IMR-90 (cell line): Measurements from ENCODE around the gene ARHGAP28. TPM values are rescaled to one million over a fixed set of nuclear protein-coding genes. Genes with fewer than 3 reads are reported as not detected.

ENCODE experiments used
- ATAC-seq: fragments of 200-7000 bp; cut with Tn5 transposase; 2 replicates; pipeline ENCODE4 v1.9.1; 2020; ENCODE audit warnings: low read depth, mild to moderate bottlenecking, moderate library complexity
- BruUV-seq: library from RNA; stranded (reverse); fragments of 400-500 nt; replicated peaks from 2 replicates; lab custom pipeline; 2021; lab: Mats Ljungman, UMichigan
- CTCF ChIA-PET: fragments of 300-600 bp; formaldehyde crosslinking; extraction: SDS; loops from one replicate; lab custom pipeline; 2021; ENCODE audit warnings: antibody characterized with exemption; lab: Yijun Ruan, JAX
- POLR2A ChIA-PET: fragments of 300-600 bp; sonication (Branson Sonifier 250); formaldehyde crosslinking; loops from one replicate; lab custom pipeline; 2022; ENCODE audit warnings: antibody characterized with exemption; ENCODE audit not compliant: unreplicated experiment; lab: Charles Lee
- DNase-seq: peaks from one replicate; pipeline ENCODE4 v3.0.0; 2013
- H2AFZ ChIP-seq: replicated peaks from 2 replicates; pipeline ENCODE3; 2013; ENCODE audit warnings: low read length, mild to moderate bottlenecking; ENCODE audit not compliant: poor library complexity
- H2AK5ac ChIP-seq: 2 replicates; pipeline ENCODE4 v1.6.1; 2013; ENCODE audit warnings: low read depth, low read length, inconsistent platforms
- H2AK9ac ChIP-seq: replicated peaks from 2 replicates; pipeline ENCODE3; 2013; ENCODE audit warnings: mild to moderate bottlenecking, low read depth, low read length, moderate library complexity; ENCODE audit not compliant: poor library complexity
- H2BK120ac ChIP-seq: 2 replicates; pipeline ENCODE4 v1.6.1; 2013; ENCODE audit warnings: low read depth, low read length, inconsistent platforms
- H2BK15ac ChIP-seq: 3 replicates; pipeline ENCODE4 v1.6.1; 2013; ENCODE audit warnings: low read depth, low read length, inconsistent platforms
- H2BK20ac ChIP-seq: 2 replicates; pipeline ENCODE4 v1.6.1; 2013; ENCODE audit warnings: low read depth, mild to moderate bottlenecking, inconsistent platforms, low read length, moderate library complexity
- H2BK5ac ChIP-seq: 2 replicates; pipeline ENCODE4 v1.6.1; 2013; ENCODE audit warnings: mild to moderate bottlenecking, low read depth, low read length, inconsistent platforms; ENCODE audit not compliant: poor library complexity, severe bottlenecking
- H3K14ac ChIP-seq: replicated peaks from 2 replicates; pipeline ENCODE4 v1.6.1; 2013; ENCODE audit warnings: low read depth, low read length, inconsistent platforms
- H3K18ac ChIP-seq: 2 replicates; pipeline ENCODE4 v1.6.1; 2013; ENCODE audit warnings: low read depth, low read length, control low read depth
- H3K23ac ChIP-seq: 2 replicates; pipeline ENCODE4 v1.6.1; 2013; ENCODE audit warnings: low read depth, low read length, inconsistent platforms
- H3K27ac ChIP-seq: 2 replicates; pipeline ENCODE4 v1.5.1; 2013; ENCODE audit warnings: mild to moderate bottlenecking, control low read depth, low read length; ENCODE audit not compliant: insufficient read depth
- H3K27me3 ChIP-seq: 2 replicates; pipeline ENCODE4 v1.6.1; 2013; ENCODE audit warnings: low read length; ENCODE audit not compliant: control insufficient read depth, insufficient read depth
- H3K36me3 ChIP-seq: 2 replicates; pipeline ENCODE4 v1.6.1; 2013; ENCODE audit warnings: low read length, mixed read lengths; ENCODE audit not compliant: control insufficient read depth, insufficient read depth
- H3K4ac ChIP-seq: 2 replicates; pipeline ENCODE4 v1.6.1; 2013; ENCODE audit warnings: low read depth, low read length, inconsistent platforms
- H3K4me1 ChIP-seq: 2 replicates; pipeline ENCODE4 v1.6.1; 2013; ENCODE audit warnings: low read length, mixed read lengths; ENCODE audit not compliant: control insufficient read depth, insufficient read depth
- H3K4me2 ChIP-seq: 2 replicates; pipeline ENCODE4 v1.6.1; 2013; ENCODE audit warnings: low read depth, mild to moderate bottlenecking, control low read depth, low read length, moderate library complexity
- H3K4me3 ChIP-seq: 2 replicates; pipeline ENCODE4 v1.5.1; 2013; ENCODE audit warnings: low read depth, mild to moderate bottlenecking, control low read depth, low read length, moderate library complexity; ENCODE audit not compliant: insufficient read depth
- H3K56ac ChIP-seq: 2 replicates; pipeline ENCODE4 v1.6.1; 2013; ENCODE audit warnings: low read length, inconsistent platforms; ENCODE audit not compliant: insufficient read depth; ENCODE audit errors: extremely low read depth
- H3K79me1 ChIP-seq, 2 experiments: 2 replicates each; pipeline ENCODE4 v1.6.1; 2013; ENCODE audit warnings: low read length in 2 of 2, inconsistent platforms in 1 of 2, low read depth in 1 of 2
- H3K9ac ChIP-seq: 2 replicates; pipeline ENCODE4 v1.6.1; 2013; ENCODE audit warnings: low read depth, low read length, control low read depth
- H3K9me1 ChIP-seq: 2 replicates; pipeline ENCODE4 v1.6.1; 2013; ENCODE audit warnings: low read length, inconsistent platforms; ENCODE audit not compliant: insufficient read depth
- H3K9me3 ChIP-seq: 2 replicates; pipeline ENCODE4 v1.6.1; 2013; ENCODE audit warnings: low read length; ENCODE audit not compliant: control insufficient read depth, insufficient read depth
- H4K20me1 ChIP-seq: 2 replicates; pipeline ENCODE4 v1.6.1; 2013; ENCODE audit warnings: low read length, inconsistent platforms; ENCODE audit not compliant: insufficient read depth
- H4K5ac ChIP-seq: 2 replicates; pipeline ENCODE4 v1.6.1; 2013; ENCODE audit warnings: mild to moderate bottlenecking, low read depth, low read length, control low read depth
- H4K8ac ChIP-seq, 2 experiments: 2 replicates each; pipeline ENCODE4 v1.6.1; 2013; ENCODE audit warnings: low read depth in 2 of 2, low read length in 2 of 2, control low read depth in 1 of 2, inconsistent platforms in 1 of 2
- H4K91ac ChIP-seq: 2 replicates; pipeline ENCODE4 v1.6.1; 2013; ENCODE audit warnings: low read depth, low read length, inconsistent platforms; ENCODE audit not compliant: insufficient read depth
- BHLHE40 ChIP-seq: fragments of 150-350 bp; IDR thresholded peaks from 2 replicates; pipeline ENCODE4 v1.6.1; 2016; ENCODE audit warnings: mild to moderate bottlenecking, low read depth, low read length
- CEBPB ChIP-seq: IDR thresholded peaks from 2 replicates; pipeline ENCODE4 v1.6.1; 2012; ENCODE audit warnings: low read depth, low read length, improper control_type of control experiment
- CHD1 ChIP-seq: IDR thresholded peaks from 2 replicates; pipeline ENCODE4 v1.6.1; 2012; ENCODE audit warnings: low read depth, low read length, improper control_type of control experiment
- CTCF ChIP-seq: conservative IDR thresholded peaks from 2 replicates; pipeline ENCODE4 v1.5.1; 2012; ENCODE audit warnings: mild to moderate bottlenecking, low read depth, low read length, improper control_type of control experiment
- FOS ChIP-seq: fragments of 150-350 bp; IDR thresholded peaks from 2 replicates; pipeline ENCODE4 v1.6.1; 2016; ENCODE audit warnings: low read depth, low read length
- MAFK ChIP-seq: IDR thresholded peaks from 2 replicates; pipeline ENCODE4 v1.6.1; 2012; ENCODE audit warnings: low read depth, low read length, improper control_type of control experiment
- MAZ ChIP-seq: IDR thresholded peaks from 2 replicates; pipeline ENCODE4 v1.6.1; 2012; ENCODE audit warnings: low read depth, mild to moderate bottlenecking, low read length, improper control_type of control experiment, moderate library complexity, borderline replicate concordance
- MXI1 ChIP-seq: IDR thresholded peaks from 2 replicates; pipeline ENCODE4 v1.6.1; 2012; ENCODE audit warnings: low read depth, mild to moderate bottlenecking, low read length, moderate library complexity, borderline replicate concordance
- NFE2L2 ChIP-seq: fragments of 150-350 bp; IDR thresholded peaks from 2 replicates; pipeline ENCODE4 v1.6.1; 2016; ENCODE audit warnings: low read depth, mild to moderate bottlenecking, low read length
- POLR2A ChIP-seq: IDR thresholded peaks from 2 replicates; pipeline ENCODE4 v1.6.1; 2012; ENCODE audit warnings: mild to moderate bottlenecking, low read depth, low read length
- RAD21 ChIP-seq: IDR thresholded peaks from 2 replicates; pipeline ENCODE4 v1.6.1; 2012; ENCODE audit warnings: low read length, improper control_type of control experiment
- RCOR1 ChIP-seq: IDR thresholded peaks from 2 replicates; pipeline ENCODE4 v1.6.1; 2012; ENCODE audit warnings: mild to moderate bottlenecking, low read length, improper control_type of control experiment; ENCODE audit not compliant: insufficient replicate concordance
- RFX5 ChIP-seq: IDR thresholded peaks from 2 replicates; pipeline ENCODE4 v1.8.0; 2012; ENCODE audit warnings: low read depth, mild to moderate bottlenecking, low read length, moderate library complexity
- SMC3 ChIP-seq: fragments of 150-350 bp; IDR thresholded peaks from 2 replicates; pipeline ENCODE4 v1.6.1; 2016; ENCODE audit warnings: low read depth, mild to moderate bottlenecking, antibody characterized with exemption, low read length, moderate library complexity
- USF2 ChIP-seq: fragments of 150-350 bp; IDR thresholded peaks from 2 replicates; pipeline ENCODE4 v1.6.1; 2017; ENCODE audit warnings: mild to moderate bottlenecking, antibody characterized with exemption, low read length, low read depth
- WGBS, 2 experiments: methylation state at CpG; one replicate each; pipeline versions ENCODE4 v1.1.5 to v1.1.7; 2013; ENCODE audit warnings: missing lambda C conversion rate in 2 of 2; ENCODE audit not compliant: insufficient read length in 1 of 2; ENCODE audit errors: extremely low coverage in 2 of 2; 5-methylcytosine and 5-hydroxymethylcytosine counted together
- dilution Hi-C: fragments of 300-500 bp; cut with HindIII; formaldehyde crosslinking; loops from one replicate; pipeline ENCODE4 v1.14.3; 2018; ENCODE audit warnings: low sequenced_read_pairs; ENCODE audit not compliant: unreplicated experiment
- in situ Hi-C: fragments of 300-500 bp; cut with MboI; formaldehyde crosslinking; loops from 3 replicates; pipeline ENCODE4 v1.14.3; 2019; ENCODE audit warnings: low sequenced_read_pairs, inconsistent platforms, mixed read lengths
- intact Hi-C: fragments of 100-400 bp; cut with micrococcal nuclease; formaldehyde crosslinking; loops from 2 replicates; pipeline ENCODE4 v1.10.0; 2022
- polyA plus RNA-seq, 3 experiments: library from polyadenylated mRNA; depleted of rRNA; stranded (reverse); fragments of >200 nt; gene quantifications; 2 replicates each; pipeline ENCODE4 v1.2.3, GENCODE V29; 2012; ENCODE audit warnings: low replicate concordance in 1 of 3
- total RNA-seq: library from RNA; depleted of rRNA; stranded (reverse); fragments of >200 nt; gene quantifications from 2 replicates; pipeline ENCODE4 v1.2.3, GENCODE V29; 2012
- TF ChIP-seq, protein P1 (sequence below): fragments of 150-350 bp; IDR thresholded peaks from 2 replicates; pipeline ENCODE4 v1.6.1; 2016; ENCODE audit warnings: low read depth, mild to moderate bottlenecking, low read length, moderate library complexity, borderline replicate concordance

The ARHGAP28 gene
- total and polyA plus RNA-seq, 2 of the 4 experiments (the other 2 are of a cell fraction), result 1.8 to 3.8 TPM

GRCh38 chr18:6901286-6901926, 171.9 kb downstream of the ARHGAP28 start:
- no peak overlapping the region for H2BK120ac ChIP-seq
- no peak overlapping the region for H2BK15ac ChIP-seq
- no TSS peak for BruUV-seq
- H3K56ac ChIP-seq, result no peak overlapping the region
- no peak overlapping the region for H4K91ac ChIP-seq
- ChIA-PET CTCF (no interaction called here), POLR2A (no interaction called here)
- H2AFZ ChIP-seq, result no peak overlapping the region
- no peak overlapping the region for H3K23ac ChIP-seq
- H2AK9ac ChIP-seq, result no peak overlapping the region
- H3K4me1 ChIP-seq, result no peaks in the 10 kb centered on the region
- H3K4ac ChIP-seq, result no peak overlapping the region
- in situ Hi-C loops, result no loop called here
- no peaks in the 10 kb centered on the region for H4K20me1 ChIP-seq
- ATAC-seq (no peak), DNase-seq (no peak)
- dilution Hi-C loops, result no loop called here
- H3K36me3 ChIP-seq, result peaks cover 18% of the 10 kb centered on the region
- no peaks in the 10 kb centered on the region for H3K27me3 ChIP-seq
- no peaks in the 10 kb centered on the region for H3K9me1 ChIP-seq
- H2AK5ac ChIP-seq, result no peak overlapping the region
- TF ChIP-seq CTCF, result no peak
- no peak for TF ChIP-seq NFE2L2
- no peak for TF ChIP-seq RFX5
- TF ChIP-seq RAD21, result no peak
- TF ChIP-seq, protein P1, sequence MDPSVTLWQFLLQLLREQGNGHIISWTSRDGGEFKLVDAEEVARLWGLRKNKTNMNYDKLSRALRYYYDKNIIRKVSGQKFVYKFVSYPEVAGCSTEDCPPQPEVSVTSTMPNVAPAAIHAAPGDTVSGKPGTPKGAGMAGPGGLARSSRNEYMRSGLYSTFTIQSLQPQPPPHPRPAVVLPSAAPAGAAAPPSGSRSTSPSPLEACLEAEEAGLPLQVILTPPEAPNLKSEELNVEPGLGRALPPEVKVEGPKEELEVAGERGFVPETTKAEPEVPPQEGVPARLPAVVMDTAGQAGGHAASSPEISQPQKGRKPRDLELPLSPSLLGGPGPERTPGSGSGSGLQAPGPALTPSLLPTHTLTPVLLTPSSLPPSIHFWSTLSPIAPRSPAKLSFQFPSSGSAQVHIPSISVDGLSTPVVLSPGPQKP, result no peak
- TF ChIP-seq CEBPB, result no peak
- TF ChIP-seq BHLHE40, result no peak
- no peak for TF ChIP-seq SMC3
- TF ChIP-seq POLR2A, result no peak
- no peak for TF ChIP-seq MXI1
- no peak for TF ChIP-seq CHD1
- TF ChIP-seq FOS, result no peak
- TF ChIP-seq USF2, result no peak
- no peak for TF ChIP-seq MAFK
- TF ChIP-seq RCOR1, result no peak
- TF ChIP-seq MAZ, result no peak
- no peak overlapping the region for H3K4me2 ChIP-seq
- no peaks in the 10 kb centered on the region for H3K79me1 ChIP-seq
- H2BK5ac ChIP-seq, result no peak overlapping the region
- H3K14ac ChIP-seq, result no peak overlapping the region
- H3K27ac ChIP-seq, result no peak overlapping the region
- H3K4me3 ChIP-seq, result no peak overlapping the region
- WGBS, 2 experiments, result no CpG with 5 or more reads among the region's 3 CpGs
- no peak overlapping the region for H4K8ac ChIP-seq
- no peak overlapping the region for H2BK20ac ChIP-seq
- H3K18ac ChIP-seq, result no peak overlapping the region
- intact Hi-C loops, result no loop called here
- no peak overlapping the region for H3K9ac ChIP-seq
- peaks cover 7% of the 10 kb centered on the region; the same call in 1 of the 2 replicates for H3K9me3 ChIP-seq
- H4K5ac ChIP-seq, result no peak overlapping the region
